Measurements from ENCODE around the gene ADSL.

The ADSL gene

DNA sequence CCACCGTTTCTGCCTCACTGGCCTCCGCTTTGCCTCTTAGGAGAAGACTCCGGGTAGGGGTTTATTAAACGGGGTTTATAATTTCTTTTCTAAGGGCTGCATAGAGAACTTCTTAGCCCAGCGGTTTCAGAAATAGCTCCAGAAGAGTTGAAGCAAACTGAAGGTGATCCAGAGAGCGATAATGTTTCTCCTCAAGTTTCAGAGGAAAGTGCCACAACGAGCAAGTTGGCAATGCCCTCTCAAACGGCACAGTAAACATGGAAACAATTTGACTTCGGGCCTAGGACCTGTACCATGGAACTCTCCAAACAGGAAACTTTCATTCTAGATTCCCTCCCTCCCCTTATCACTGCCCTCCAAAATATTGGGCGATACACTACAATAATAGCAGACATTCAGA, 1.0 kb downstream of the ADSL start:
- H3K4me3 ChIP-seq (ENCODE audit: low read depth, low read length) = peak overlapping the region; percentile 99
- no peak for DNase-seq (ENCODE audit: low read depth, low spot score)
- POLR2A ChIA-PET = interaction anchor here (0.8 to 1.5 kb wide), 3 partner anchors 9 to 303 kb away, joined by 3 to 8 read pairs (median 5); no protein-coding TSS in a partner anchor
- CTCF ChIA-PET = interaction anchor here (0.6 to 5.0 kb wide), 30 partner anchors 8 to 813 kb away, joined by 3 to 45 read pairs (median 6); partner anchors contain the start of genes RPS19BP1, SGSM3 and TNRC6B
- no peak for TF ChIP-seq CTCF (IDR thresholded peaks at IDR 0.05; ENCODE audit: insufficient read depth, low read length, missing control alignments)

GRCh38 chr22:40348025-40348658, 1.8 kb downstream of the ADSL start:
- CTCF ChIA-PET = interaction anchor here (0.6 to 5.0 kb wide), 46 partner anchors 9 to 854 kb away, joined by 3 to 45 read pairs (median 4); partner anchors contain the start of genes RPS19BP1 and TNRC6B
- TF ChIP-seq CTCF (IDR thresholded peaks at IDR 0.05; ENCODE audit: insufficient read depth, low read length, missing control alignments) = peak; percentile 73
- POLR2A ChIA-PET = no interaction called here
- no peak for DNase-seq (ENCODE audit: low read depth, low spot score)
- H3K4me3 ChIP-seq (ENCODE audit: low read depth, low read length) = peak overlapping the region; percentile 99

GRCh38 chr22:40352763-40353162, 6.5 kb downstream of the ADSL start:
- no peak for DNase-seq (ENCODE audit: low read depth, low spot score)
- CTCF ChIA-PET = interaction anchor here (1.7 kb wide), 1 partner anchor 9 kb away, joined by 6 read pairs; no protein-coding TSS in a partner anchor
- POLR2A ChIA-PET = interaction anchor here (0.7 kb wide), 1 partner anchor 266 kb away, joined by 4 read pairs; no protein-coding TSS in a partner anchor
- H3K4me3 ChIP-seq (ENCODE audit: low read depth, low read length) = no peak overlapping the region
- TF ChIP-seq CTCF (IDR thresholded peaks at IDR 0.05; ENCODE audit: insufficient read depth, low read length, missing control alignments) = no peak

GRCh38 chr22:40361100-40361499, 14.8 kb downstream of the ADSL start:
- no peak for TF ChIP-seq CTCF (IDR thresholded peaks at IDR 0.05; ENCODE audit: insufficient read depth, low read length, missing control alignments)
- no peak overlapping the region for H3K4me3 ChIP-seq (ENCODE audit: low read depth, low read length)
- ChIA-PET CTCF (interaction anchor here (1.7 to 7.5 kb wide), 2 partner anchors 9 to 13 kb away, joined by 6 to 45 read pairs; no protein-coding TSS in a partner anchor), POLR2A (no interaction called here)
- DNase-seq (ENCODE audit: low read depth, low spot score) = no peak

GRCh38 chr22:40363059-40363458, 16.8 kb downstream of the ADSL start:
- DNase-seq (ENCODE audit: low read depth, low spot score) = peak; percentile 80
- CTCF ChIA-PET = interaction anchor here (7.5 kb wide), 1 partner anchor 15 kb away, joined by 45 read pairs; no protein-coding TSS in a partner anchor
- POLR2A ChIA-PET = interaction anchor here (1.8 kb wide), 1 partner anchor 17 kb away, joined by 5 read pairs; the partner anchor contains the start of gene ADSL
- no peak for TF ChIP-seq CTCF (IDR thresholded peaks at IDR 0.05; ENCODE audit: insufficient read depth, low read length, missing control alignments)
- H3K4me3 ChIP-seq (ENCODE audit: low read depth, low read length) = no peak overlapping the region

- DNase-seq (ENCODE audit: low read depth, low spot score) = no peak
- POLR2A ChIA-PET = interaction anchor here (0.6 kb wide), 1 partner anchor 1050 kb away, joined by 3 read pairs; no protein-coding TSS in a partner anchor
- CTCF ChIA-PET = interaction anchor here (7.5 kb wide), 1 partner anchor 16 kb away, joined by 45 read pairs; no protein-coding TSS in a partner anchor
These were observed 18.1 kb downstream of the ADSL start for GRCh38 chr22:40364431-40364830.

More at GRCh38 chr22:40364431-40364830, 18.1 kb downstream of the ADSL start:
- H3K4me3 ChIP-seq (ENCODE audit: low read depth, low read length) = no peak overlapping the region
- no peak for TF ChIP-seq CTCF (IDR thresholded peaks at IDR 0.05; ENCODE audit: insufficient read depth, low read length, missing control alignments)

Data from AG04449 (cell line).